Transverse colon (tissue), 4 donors: ENCODE measurements around the gene RBM4B. TPM values are rescaled to one million over a fixed set of nuclear protein-coding genes. Genes with fewer than 3 reads are reported as not detected.

Source experiments
- DNase-seq: peaks from one replicate; pipeline ENCODE4 v3.0.0-alpha.2; 2019
- H3K27ac ChIP-seq, 4 donors: fragments of 200-600 bp; sonication (generic); 2 replicates each; pipeline ENCODE4 v1.5.1; 2016 to 2018; ENCODE audit warnings: inconsistent platforms in 4 of 4
- H3K27me3 ChIP-seq: fragments of 200-600 bp; sonication (generic); 2 replicates; pipeline ENCODE4 v1.5.1; 2017; ENCODE audit warnings: inconsistent platforms
- H3K36me3 ChIP-seq, 4 donors: fragments of 200-600 bp; sonication (generic); 2 replicates each; pipeline ENCODE4 v1.5.1; 2017 to 2019; ENCODE audit warnings: inconsistent platforms in 4 of 4
- H3K4me1 ChIP-seq, 4 donors: fragments of 200-600 bp; sonication (generic); 2 replicates each; pipeline ENCODE4 v1.5.1; 2017 to 2020; ENCODE audit warnings: inconsistent platforms in 4 of 4
- H3K4me3 ChIP-seq, 4 donors: fragments of 200-600 bp; sonication (generic); 1 replicate in 1 of 4; 2 replicates in 3 of 4; pipeline versions ENCODE4 v1.5.1 to v1.6.1; 2017 to 2019; ENCODE audit warnings: inconsistent platforms in 4 of 4
- H3K9me3 ChIP-seq, 2 donors: fragments of 200-600 bp; sonication (generic); 2 replicates each; pipeline ENCODE4 v1.5.1; 2017 to 2019; ENCODE audit warnings: inconsistent platforms in 2 of 2
- CTCF ChIP-seq, 5 experiments: fragments of 200-600 bp in 3 of 5; fragments of 450-650 bp in 2 of 5; sonication (generic) in 3 of 5; IDR thresholded peaks; 1 replicate in 2 of 5; 2 replicates in 3 of 5; pipeline ENCODE4 v1.5.1; 2016 to 2017; ENCODE audit warnings: antibody characterized with exemption in 5 of 5, inconsistent platforms in 3 of 5, mild to moderate bottlenecking in 2 of 5, moderate library complexity in 1 of 5
- EP300 ChIP-seq: sonication (generic); formaldehyde crosslinking; IDR thresholded peaks from one replicate; pipeline ENCODE4 v1.6.1; 2017; ENCODE audit warnings: antibody characterized with exemption, low read depth
- POLR2A ChIP-seq: fragments of 450-650 bp; IDR thresholded peaks from one replicate; pipeline ENCODE4 v1.6.1; 2016; ENCODE audit warnings: antibody characterized with exemption, mild to moderate bottlenecking, moderate library complexity
- POLR2AphosphoS5 ChIP-seq, 3 donors: sonication (generic); formaldehyde crosslinking; IDR thresholded peaks; one replicate each; pipeline ENCODE4 v1.6.1; 2016; ENCODE audit warnings: antibody characterized with exemption in 3 of 3
- WGBS, 2 donors: methylation state at CpG; one replicate each; pipeline ENCODE4 v1.1.5; 2018; ENCODE audit warnings: low coverage in 1 of 2; 5-methylcytosine and 5-hydroxymethylcytosine counted together
- in situ Hi-C, 4 donors: fragments of 200-750 bp; cut with MboI; loops; one replicate each; pipeline versions ENCODE4 v1.15.0 to v1.15.1; 2017; ENCODE audit warnings: low sequenced_read_pairs in 3 of 4, low pct_ligation_motif_present in 1 of 4, low pct_unique_long_range_greater_than_20kb in 1 of 4
- intact Hi-C: fragments of 100-400 bp; cut with DNase I; formaldehyde crosslinking; loops from one replicate; pipeline ENCODE4 v1.15.1; 2023; ENCODE audit warnings: low total_unique reads
- total RNA-seq, 4 donors: library from RNA; depleted of rRNA; stranded (reverse); fragments of >200 nt; gene quantifications; one replicate each; pipeline ENCODE4 v1.1.0, GENCODE V29; 2016

Gene RBM4B
- total RNA-seq, 4 donors from 2014 or later, result 14.2 to 22.1 (median 15.5) TPM

GRCh38 chr11:66628061-66628603, 49.6 kb downstream of the RBM4B start:
- peaks cover 0 to 47% (median 23%) of the 10 kb centered on the region in 4 donors for H3K36me3 ChIP-seq

GRCh38 chr11:66626926-66627325, 50.8 kb downstream of the RBM4B start:
- intact Hi-C loops (no loop called here), in situ Hi-C loops (no loop called here)
- Histone ChIP-seq H3K27me3 (no peaks in the 10 kb centered on the region), H3K9me3 (no peaks in the 10 kb centered on the region), H3K36me3 (peaks cover 0 to 50% (median 23%) of the 10 kb centered on the region in 4 donors), H3K4me1 (peaks cover 11 to 33% (median 18%) of the 10 kb centered on the region in 4 donors), H3K4me3 (no peak overlapping the region), H3K27ac (no peak overlapping the region)
- DNase-seq, result no peak
- TF ChIP-seq CTCF (IDR thresholded peaks at IDR 0.05), result no peak
- no peak for TF ChIP-seq EP300
- no peak for TF ChIP-seq POLR2AphosphoS5 (IDR thresholded peaks at IDR 0.05)
- TF ChIP-seq POLR2A, result no peak
- 77 to 87% methylated on average over 7 of the region's 7 CpGs for WGBS, 2 donors

More at GRCh38 chr11:66628061-66628603, 49.6 kb downstream of the RBM4B start:
- TF ChIP-seq CTCF (IDR thresholded peaks at IDR 0.05) (no peak), EP300 (no peak)
- 85 to 88% methylated on average over 6 to 7 of the region's 7 CpGs for WGBS, 2 donors
- H3K9me3 ChIP-seq, result no peaks in the 10 kb centered on the region
- no peak overlapping the region for H3K27ac ChIP-seq
- no peak overlapping the region for H3K4me3 ChIP-seq
- H3K4me1 ChIP-seq, result peaks cover 7 to 29% (median 10%) of the 10 kb centered on the region in 4 donors
- no peak for DNase-seq
- in situ Hi-C loops (no loop called here), intact Hi-C loops (loop anchor here (2.0 kb wide), 1 partner anchor 25 kb away; no protein-coding TSS in a partner anchor)
- no peaks in the 10 kb centered on the region for H3K27me3 ChIP-seq

GRCh38 chr11:66626382-66626781, 51.3 kb downstream of the RBM4B start:
- DNase-seq, result no peak
- H3K4me3 ChIP-seq, result no peak overlapping the region
- 94 to 97% methylated on average over 18 to 25 of the region's 25 CpGs for WGBS, 2 donors
- H3K36me3 ChIP-seq, result peaks cover 0 to 50% (median 23%) of the 10 kb centered on the region in 4 donors
- no peak for TF ChIP-seq POLR2A
- TF ChIP-seq CTCF (IDR thresholded peaks at IDR 0.05), result no peak
- TF ChIP-seq EP300, result no peak
- TF ChIP-seq POLR2AphosphoS5 (IDR thresholded peaks at IDR 0.05), result no peak
- peaks cover 17 to 38% (median 22%) of the 10 kb centered on the region in 4 donors for H3K4me1 ChIP-seq
- in situ Hi-C loops (no loop called here), intact Hi-C loops (no loop called here)
- no peaks in the 10 kb centered on the region for H3K9me3 ChIP-seq
- H3K27me3 ChIP-seq, result no peaks in the 10 kb centered on the region
- no peak overlapping the region for H3K27ac ChIP-seq

GRCh38 chr11:66625752-66626149, 51.9 kb downstream of the RBM4B start:
- DNase-seq, result no peak
- 95% methylated on average over 9 of the region's 9 CpGs; no CpG with 5 or more reads in 1 of the 2 donors for WGBS, 2 donors
- peaks cover 23 to 45% (median 28%) of the 10 kb centered on the region in 4 donors for H3K4me1 ChIP-seq
- TF ChIP-seq POLR2AphosphoS5 (IDR thresholded peaks at IDR 0.05), result no peak
- no peak for TF ChIP-seq POLR2A
- no peak for TF ChIP-seq CTCF (IDR thresholded peaks at IDR 0.05)
- no peak for TF ChIP-seq EP300
- peaks cover 0 to 50% (median 23%) of the 10 kb centered on the region in 4 donors for H3K36me3 ChIP-seq
- no peak overlapping the region for H3K4me3 ChIP-seq
- intact Hi-C loops, result no loop called here
- H3K9me3 ChIP-seq, result no peaks in the 10 kb centered on the region
- in situ Hi-C loops, result no loop called here
- no peaks in the 10 kb centered on the region for H3K27me3 ChIP-seq
- peak overlapping the region in 1 of 4 donors; percentile 9 for H3K27ac ChIP-seq
